ENCODE measurements around the gene PPP2CA. TPM values are rescaled to one million over a fixed set of nuclear protein-coding genes. Genes with fewer than 3 reads are reported as not detected.
A peak's percentile ranks its signal among the peaks of the same experiment; 100 is the strongest.

Gene PPP2CA
- total and polyA plus RNA-seq, 2 of the 13 experiments (the other 11 are each of a cell fraction or from before 2014, with no cell fraction given), result 82.4 to 171 TPM

DNA sequence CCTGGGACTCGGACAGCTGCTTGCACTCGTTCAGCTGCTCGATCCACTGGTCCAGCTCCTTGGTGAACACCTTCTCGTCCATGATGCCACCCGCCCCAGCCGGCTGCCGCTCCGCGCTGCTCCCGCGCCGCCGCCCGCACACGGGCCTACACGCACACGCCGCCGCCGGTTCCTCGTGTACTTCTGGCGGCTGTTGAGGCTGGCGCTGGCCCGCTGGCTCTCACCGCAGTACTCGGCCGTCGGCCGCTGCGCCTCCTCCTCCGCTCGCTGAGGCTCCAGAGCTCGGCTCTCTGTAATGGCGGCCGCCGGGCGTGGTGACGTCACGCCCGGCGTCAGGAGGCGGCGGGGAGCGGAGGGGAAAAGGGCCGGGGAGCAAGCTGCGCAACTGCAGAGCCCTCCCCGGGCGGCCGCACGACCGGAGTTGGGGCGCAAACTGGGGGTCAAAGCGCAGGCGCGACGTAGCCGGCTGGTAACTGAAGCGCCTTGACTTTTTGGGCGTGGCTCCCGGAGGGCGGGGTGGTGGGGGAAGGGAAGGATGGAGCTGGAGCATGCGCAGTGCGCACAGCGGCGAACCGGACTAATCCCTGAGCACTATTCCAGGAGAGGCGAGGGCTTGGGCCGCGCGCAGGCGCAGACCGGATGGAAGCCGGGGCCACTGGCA lies at the start of gene PPP2CA (continued):
- TF ChIP-seq, protein P1, sequence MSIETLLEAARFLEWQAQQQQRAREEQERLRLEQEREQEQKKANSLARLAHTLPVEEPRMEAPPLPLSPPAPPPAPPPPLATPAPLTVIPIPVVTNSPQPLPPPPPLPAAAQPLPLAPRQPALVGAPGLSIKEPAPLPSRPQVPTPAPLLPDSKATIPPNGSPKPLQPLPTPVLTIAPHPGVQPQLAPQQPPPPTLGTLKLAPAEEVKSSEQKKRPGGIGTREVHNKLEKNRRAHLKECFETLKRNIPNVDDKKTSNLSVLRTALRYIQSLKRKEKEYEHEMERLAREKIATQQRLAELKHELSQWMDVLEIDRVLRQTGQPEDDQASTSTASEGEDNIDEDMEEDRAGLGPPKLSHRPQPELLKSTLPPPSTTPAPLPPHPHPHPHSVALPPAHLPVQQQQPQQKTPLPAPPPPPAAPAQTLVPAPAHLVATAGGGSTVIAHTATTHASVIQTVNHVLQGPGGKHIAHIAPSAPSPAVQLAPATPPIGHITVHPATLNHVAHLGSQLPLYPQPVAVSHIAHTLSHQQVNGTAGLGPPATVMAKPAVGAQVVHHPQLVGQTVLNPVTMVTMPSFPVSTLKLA (IDR thresholded peaks at IDR 0.05), result no peak; the same call in 1 of the 2 replicates
- TF ChIP-seq, protein P2, sequence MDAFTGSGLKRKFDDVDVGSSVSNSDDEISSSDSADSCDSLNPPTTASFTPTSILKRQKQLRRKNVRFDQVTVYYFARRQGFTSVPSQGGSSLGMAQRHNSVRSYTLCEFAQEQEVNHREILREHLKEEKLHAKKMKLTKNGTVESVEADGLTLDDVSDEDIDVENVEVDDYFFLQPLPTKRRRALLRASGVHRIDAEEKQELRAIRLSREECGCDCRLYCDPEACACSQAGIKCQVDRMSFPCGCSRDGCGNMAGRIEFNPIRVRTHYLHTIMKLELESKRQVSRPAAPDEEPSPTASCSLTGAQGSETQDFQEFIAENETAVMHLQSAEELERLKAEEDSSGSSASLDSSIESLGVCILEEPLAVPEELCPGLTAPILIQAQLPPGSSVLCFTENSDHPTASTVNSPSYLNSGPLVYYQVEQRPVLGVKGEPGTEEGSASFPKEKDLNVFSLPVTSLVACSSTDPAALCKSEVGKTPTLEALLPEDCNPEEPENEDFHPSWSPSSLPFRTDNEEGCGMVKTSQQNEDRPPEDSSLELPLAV (CRISPR knock-in tag; conservative IDR thresholded peaks at IDR 0.05; ENCODE audit: low read depth), result no peak
- TF ChIP-seq ZNF44 (CRISPR knock-in tag; IDR thresholded peaks at IDR 0.05) (no peak), ETV5 (CRISPR knock-in tag; IDR thresholded peaks at IDR 0.05; ENCODE audit: borderline replicate concordance) (no peak), SUZ12 (IDR thresholded peaks at IDR 0.05; ENCODE audit: low read depth, low read length) (no peak), JUN (CRISPR knock-in tag; IDR thresholded peaks at IDR 0.05) (peak; percentile 63; the same call in 1 of the 2 replicates), SSRP1 (CRISPR knock-in tag; IDR thresholded peaks at IDR 0.05) (no peak), MIER2 (CRISPR knock-in tag; IDR thresholded peaks at IDR 0.05) (no peak), ZFP37 (CRISPR knock-in tag; IDR thresholded peaks at IDR 0.05; ENCODE audit: borderline replicate concordance) (no peak), ZNF24 (IDR thresholded peaks at IDR 0.05) (no peak), IKZF4 (CRISPR knock-in tag; IDR thresholded peaks at IDR 0.05; ENCODE audit: borderline replicate concordance, low read depth, not compliant biosample characterization) (peak; percentile 21), STAT5B (CRISPR knock-in tag; IDR thresholded peaks at IDR 0.05) (no peak), ZNF547 (CRISPR knock-in tag; IDR thresholded peaks at IDR 0.05) (no peak), THAP11 (CRISPR knock-in tag; IDR thresholded peaks at IDR 0.05) (peak; percentile 53; the same call in 1 of the 2 replicates), ZFP1 (CRISPR knock-in tag; IDR thresholded peaks at IDR 0.05) (no peak), RARG (CRISPR knock-in tag; IDR thresholded peaks at IDR 0.05; ENCODE audit: low read depth) (no peak), SCMH1 (CRISPR knock-in tag; IDR thresholded peaks at IDR 0.05; ENCODE audit: borderline replicate concordance) (no peak), HES4 (CRISPR knock-in tag; IDR thresholded peaks at IDR 0.05; ENCODE audit: borderline replicate concordance) (no peak)
- TF ChIP-seq, protein P3, sequence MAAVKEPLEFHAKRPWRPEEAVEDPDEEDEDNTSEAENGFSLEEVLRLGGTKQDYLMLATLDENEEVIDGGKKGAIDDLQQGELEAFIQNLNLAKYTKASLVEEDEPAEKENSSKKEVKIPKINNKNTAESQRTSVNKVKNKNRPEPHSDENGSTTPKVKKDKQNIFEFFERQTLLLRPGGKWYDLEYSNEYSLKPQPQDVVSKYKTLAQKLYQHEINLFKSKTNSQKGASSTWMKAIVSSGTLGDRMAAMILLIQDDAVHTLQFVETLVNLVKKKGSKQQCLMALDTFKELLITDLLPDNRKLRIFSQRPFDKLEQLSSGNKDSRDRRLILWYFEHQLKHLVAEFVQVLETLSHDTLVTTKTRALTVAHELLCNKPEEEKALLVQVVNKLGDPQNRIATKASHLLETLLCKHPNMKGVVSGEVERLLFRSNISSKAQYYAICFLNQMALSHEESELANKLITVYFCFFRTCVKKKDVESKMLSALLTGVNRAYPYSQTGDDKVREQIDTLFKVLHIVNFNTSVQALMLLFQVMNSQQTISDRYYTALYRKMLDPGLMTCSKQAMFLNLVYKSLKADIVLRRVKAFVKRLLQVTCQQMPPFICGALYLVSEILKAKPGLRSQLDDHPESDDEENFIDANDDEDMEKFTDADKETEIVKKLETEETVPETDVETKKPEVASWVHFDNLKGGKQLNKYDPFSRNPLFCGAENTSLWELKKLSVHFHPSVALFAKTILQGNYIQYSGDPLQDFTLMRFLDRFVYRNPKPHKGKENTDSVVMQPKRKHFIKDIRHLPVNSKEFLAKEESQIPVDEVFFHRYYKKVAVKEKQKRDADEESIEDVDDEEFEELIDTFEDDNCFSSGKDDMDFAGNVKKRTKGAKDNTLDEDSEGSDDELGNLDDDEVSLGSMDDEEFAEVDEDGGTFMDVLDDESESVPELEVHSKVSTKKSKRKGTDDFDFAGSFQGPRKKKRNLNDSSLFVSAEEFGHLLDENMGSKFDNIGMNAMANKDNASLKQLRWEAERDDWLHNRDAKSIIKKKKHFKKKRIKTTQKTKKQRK (IDR thresholded peaks at IDR 0.05; ENCODE audit: low read length), result no peak
- TF ChIP-seq, protein P4, sequence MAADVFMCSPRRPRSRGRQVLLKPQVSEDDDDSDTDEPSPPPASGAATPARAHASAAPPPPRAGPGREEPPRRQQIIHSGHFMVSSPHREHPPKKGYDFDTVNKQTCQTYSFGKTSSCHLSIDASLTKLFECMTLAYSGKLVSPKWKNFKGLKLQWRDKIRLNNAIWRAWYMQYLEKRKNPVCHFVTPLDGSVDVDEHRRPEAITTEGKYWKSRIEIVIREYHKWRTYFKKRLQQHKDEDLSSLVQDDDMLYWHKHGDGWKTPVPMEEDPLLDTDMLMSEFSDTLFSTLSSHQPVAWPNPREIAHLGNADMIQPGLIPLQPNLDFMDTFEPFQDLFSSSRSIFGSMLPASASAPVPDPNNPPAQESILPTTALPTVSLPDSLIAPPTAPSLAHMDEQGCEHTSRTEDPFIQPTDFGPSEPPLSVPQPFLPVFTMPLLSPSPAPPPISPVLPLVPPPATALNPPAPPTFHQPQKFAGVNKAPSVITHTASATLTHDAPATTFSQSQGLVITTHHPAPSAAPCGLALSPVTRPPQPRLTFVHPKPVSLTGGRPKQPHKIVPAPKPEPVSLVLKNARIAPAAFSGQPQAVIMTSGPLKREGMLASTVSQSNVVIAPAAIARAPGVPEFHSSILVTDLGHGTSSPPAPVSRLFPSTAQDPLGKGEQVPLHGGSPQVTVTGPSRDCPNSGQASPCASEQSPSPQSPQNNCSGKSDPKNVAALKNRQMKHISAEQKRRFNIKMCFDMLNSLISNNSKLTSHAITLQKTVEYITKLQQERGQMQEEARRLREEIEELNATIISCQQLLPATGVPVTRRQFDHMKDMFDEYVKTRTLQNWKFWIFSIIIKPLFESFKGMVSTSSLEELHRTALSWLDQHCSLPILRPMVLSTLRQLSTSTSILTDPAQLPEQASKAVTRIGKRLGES (CRISPR knock-in tag; IDR thresholded peaks at IDR 0.05; ENCODE audit: borderline replicate concordance), result no peak
- TF ChIP-seq, protein P5, sequence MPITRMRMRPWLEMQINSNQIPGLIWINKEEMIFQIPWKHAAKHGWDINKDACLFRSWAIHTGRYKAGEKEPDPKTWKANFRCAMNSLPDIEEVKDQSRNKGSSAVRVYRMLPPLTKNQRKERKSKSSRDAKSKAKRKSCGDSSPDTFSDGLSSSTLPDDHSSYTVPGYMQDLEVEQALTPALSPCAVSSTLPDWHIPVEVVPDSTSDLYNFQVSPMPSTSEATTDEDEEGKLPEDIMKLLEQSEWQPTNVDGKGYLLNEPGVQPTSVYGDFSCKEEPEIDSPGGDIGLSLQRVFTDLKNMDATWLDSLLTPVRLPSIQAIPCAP (CRISPR knock-in tag; IDR thresholded peaks at IDR 0.05; ENCODE audit: low read depth), result no peak

Data from HepG2 (cell line).